ENCODE measurements around the gene PTPRR. TPM values are rescaled to one million over a fixed set of nuclear protein-coding genes. Genes with fewer than 3 reads are reported as not detected.

Gene PTPRR
- total RNA-seq, 1 donor from 2014 or later: 1.4 TPM

DNA sequence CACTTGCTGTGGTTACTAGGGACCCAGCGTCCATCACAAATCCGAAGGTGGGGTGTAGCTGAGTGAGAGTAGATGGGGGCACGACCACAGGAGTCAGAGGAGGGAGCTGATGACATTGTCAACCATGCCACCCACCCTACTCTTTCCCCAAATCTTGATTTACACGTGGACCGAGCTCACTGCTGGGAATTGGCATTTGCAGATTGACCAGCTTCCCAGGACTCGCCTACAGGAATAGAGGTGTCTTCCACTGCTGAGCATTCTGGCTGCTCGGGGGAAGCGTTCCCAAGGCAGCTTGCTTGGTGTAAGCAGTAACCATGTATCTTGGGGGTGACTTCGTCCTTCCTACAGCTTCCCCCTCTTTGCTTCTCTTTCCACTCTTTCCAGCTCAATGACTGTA, 353 bp upstream of the PTPRR start:
- Histone ChIP-seq H3K4me3 (ENCODE audit: insufficient read depth, low read depth, low read length) (no peak overlapping the region), H3K9me3 (ENCODE audit: insufficient read depth, low read depth, low read length) (no peaks in the 10 kb centered on the region), H3K27ac (ENCODE audit: low read depth, low read length) (no peak overlapping the region), H3K9ac (ENCODE audit: low read length) (no peak overlapping the region), H3K36me3 (ENCODE audit: insufficient read depth, low read length) (no peaks in the 10 kb centered on the region), H3K4me1 (ENCODE audit: insufficient read depth, low read length) (no peaks in the 10 kb centered on the region), H3K27me3 (ENCODE audit: insufficient read depth, low read length) (no peaks in the 10 kb centered on the region), H4K20me1 (ENCODE audit: insufficient read depth, low read length) (no peaks in the 10 kb centered on the region), H3K79me2 (ENCODE audit: insufficient read depth, low read length) (no peaks in the 10 kb centered on the region), H3K4me2 (ENCODE audit: low read length) (no peak overlapping the region), H2AFZ (ENCODE audit: low read depth, low read length) (no peak overlapping the region)
- H3K4me3 Mint-ChIP-seq (ENCODE audit: unreplicated experiment): no peak overlapping the region
- DNase-seq (ENCODE audit: low read depth) (no peak), FAIRE-seq (no peak)
- no peaks in the 10 kb centered on the region for H3K36me3 Mint-ChIP-seq (ENCODE audit: low read depth, unreplicated experiment)
- TF ChIP-seq, protein P1, sequence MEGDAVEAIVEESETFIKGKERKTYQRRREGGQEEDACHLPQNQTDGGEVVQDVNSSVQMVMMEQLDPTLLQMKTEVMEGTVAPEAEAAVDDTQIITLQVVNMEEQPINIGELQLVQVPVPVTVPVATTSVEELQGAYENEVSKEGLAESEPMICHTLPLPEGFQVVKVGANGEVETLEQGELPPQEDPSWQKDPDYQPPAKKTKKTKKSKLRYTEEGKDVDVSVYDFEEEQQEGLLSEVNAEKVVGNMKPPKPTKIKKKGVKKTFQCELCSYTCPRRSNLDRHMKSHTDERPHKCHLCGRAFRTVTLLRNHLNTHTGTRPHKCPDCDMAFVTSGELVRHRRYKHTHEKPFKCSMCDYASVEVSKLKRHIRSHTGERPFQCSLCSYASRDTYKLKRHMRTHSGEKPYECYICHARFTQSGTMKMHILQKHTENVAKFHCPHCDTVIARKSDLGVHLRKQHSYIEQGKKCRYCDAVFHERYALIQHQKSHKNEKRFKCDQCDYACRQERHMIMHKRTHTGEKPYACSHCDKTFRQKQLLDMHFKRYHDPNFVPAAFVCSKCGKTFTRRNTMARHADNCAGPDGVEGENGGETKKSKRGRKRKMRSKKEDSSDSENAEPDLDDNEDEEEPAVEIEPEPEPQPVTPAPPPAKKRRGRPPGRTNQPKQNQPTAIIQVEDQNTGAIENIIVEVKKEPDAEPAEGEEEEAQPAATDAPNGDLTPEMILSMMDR (IDR thresholded peaks at IDR 0.05; ENCODE audit: insufficient read depth, low read depth, low read length): no peak
- TF ChIP-seq EZH2 (IDR thresholded peaks at IDR 0.05; ENCODE audit: insufficient read depth, low read length): no peak
- H3K9me3 Mint-ChIP-seq (ENCODE audit: unreplicated experiment): no peaks in the 10 kb centered on the region
- peaks cover 2% of the 10 kb centered on the region for H3K4me1 Mint-ChIP-seq (ENCODE audit: low read depth, unreplicated experiment)
- peaks cover 27% of the 10 kb centered on the region for H3K27me3 Mint-ChIP-seq (ENCODE audit: low read depth, unreplicated experiment)
- no peak overlapping the region for H3K27ac Mint-ChIP-seq (ENCODE audit: unreplicated experiment)

DNA sequence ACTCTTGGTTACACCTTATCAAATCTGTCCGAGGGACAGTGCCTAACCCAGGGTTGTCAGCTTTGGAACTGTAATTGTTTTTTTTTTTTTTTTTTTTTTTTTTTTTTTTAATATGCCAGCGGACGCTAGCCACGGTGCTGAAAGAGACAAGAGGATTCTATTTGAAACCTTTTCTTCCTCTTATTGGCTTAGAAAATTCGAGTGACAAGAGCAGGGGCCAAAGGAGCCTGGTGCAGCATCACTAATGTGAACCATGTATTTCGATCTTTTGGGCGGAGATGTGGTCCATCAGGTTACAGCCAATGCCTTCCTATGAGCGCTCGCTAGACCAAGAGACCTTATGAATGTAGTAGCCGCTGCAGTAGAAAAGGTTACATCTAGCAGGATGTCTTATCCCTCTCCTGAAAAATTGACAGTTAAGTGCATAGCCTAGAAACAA, 922 bp downstream of the PTPRR start:
- Histone ChIP-seq H3K79me2 (ENCODE audit: insufficient read depth, low read length) (no peaks in the 10 kb centered on the region), H4K20me1 (ENCODE audit: insufficient read depth, low read length) (no peaks in the 10 kb centered on the region), H3K36me3 (ENCODE audit: insufficient read depth, low read length) (no peaks in the 10 kb centered on the region), H2AFZ (ENCODE audit: low read depth, low read length) (no peak overlapping the region), H3K4me3 (ENCODE audit: insufficient read depth, low read depth, low read length) (no peak overlapping the region), H3K4me1 (ENCODE audit: insufficient read depth, low read length) (no peaks in the 10 kb centered on the region), H3K9me3 (ENCODE audit: insufficient read depth, low read depth, low read length) (no peaks in the 10 kb centered on the region), H3K27me3 (ENCODE audit: insufficient read depth, low read length) (no peaks in the 10 kb centered on the region), H3K4me2 (ENCODE audit: low read length) (no peak overlapping the region), H3K27ac (ENCODE audit: low read depth, low read length) (no peak overlapping the region), H3K9ac (ENCODE audit: low read length) (no peak overlapping the region)
- H3K9me3 Mint-ChIP-seq (ENCODE audit: unreplicated experiment): no peaks in the 10 kb centered on the region
- H3K4me3 Mint-ChIP-seq (ENCODE audit: unreplicated experiment): no peak overlapping the region
- DNase-seq (ENCODE audit: low read depth) (peak; percentile 1), FAIRE-seq (no peak)
- peaks cover 27% of the 10 kb centered on the region for H3K27me3 Mint-ChIP-seq (ENCODE audit: low read depth, unreplicated experiment)
- H3K4me1 Mint-ChIP-seq (ENCODE audit: low read depth, unreplicated experiment): peaks cover 2% of the 10 kb centered on the region
- no peak for TF ChIP-seq EZH2 (IDR thresholded peaks at IDR 0.05; ENCODE audit: insufficient read depth, low read length)
- TF ChIP-seq, protein P1 (IDR thresholded peaks at IDR 0.05; ENCODE audit: insufficient read depth, low read depth, low read length): no peak
- H3K27ac Mint-ChIP-seq (ENCODE audit: unreplicated experiment): no peak overlapping the region
- no peaks in the 10 kb centered on the region for H3K36me3 Mint-ChIP-seq (ENCODE audit: low read depth, unreplicated experiment)

GRCh38 chr12:70919176-70919575, 1.4 kb downstream of the PTPRR start:
- no peak for TF ChIP-seq EZH2 (IDR thresholded peaks at IDR 0.05; ENCODE audit: insufficient read depth, low read length)
- TF ChIP-seq, protein P1 (IDR thresholded peaks at IDR 0.05; ENCODE audit: insufficient read depth, low read depth, low read length): no peak
- no peak for FAIRE-seq
- H3K27me3 Mint-ChIP-seq (ENCODE audit: low read depth, unreplicated experiment): peaks cover 24% of the 10 kb centered on the region
- H3K79me2 ChIP-seq (ENCODE audit: insufficient read depth, low read length): no peaks in the 10 kb centered on the region
- no peaks in the 10 kb centered on the region for H3K27me3 ChIP-seq (ENCODE audit: insufficient read depth, low read length)
- no peaks in the 10 kb centered on the region for H3K4me1 ChIP-seq (ENCODE audit: insufficient read depth, low read length)
- no peaks in the 10 kb centered on the region for H4K20me1 ChIP-seq (ENCODE audit: insufficient read depth, low read length)
- H3K9ac ChIP-seq (ENCODE audit: low read length): no peak overlapping the region
- no peaks in the 10 kb centered on the region for H3K36me3 Mint-ChIP-seq (ENCODE audit: low read depth, unreplicated experiment)
- H3K27ac Mint-ChIP-seq (ENCODE audit: unreplicated experiment): no peak overlapping the region
- no peaks in the 10 kb centered on the region for H3K9me3 ChIP-seq (ENCODE audit: insufficient read depth, low read depth, low read length)
- H3K4me2 ChIP-seq (ENCODE audit: low read length): no peak overlapping the region
- peaks cover 2% of the 10 kb centered on the region for H3K4me1 Mint-ChIP-seq (ENCODE audit: low read depth, unreplicated experiment)
- H3K36me3 ChIP-seq (ENCODE audit: insufficient read depth, low read length): no peaks in the 10 kb centered on the region
- no peak overlapping the region for H3K27ac ChIP-seq (ENCODE audit: low read depth, low read length)
- no peak overlapping the region for H2AFZ ChIP-seq (ENCODE audit: low read depth, low read length)
- H3K9me3 Mint-ChIP-seq (ENCODE audit: unreplicated experiment): no peaks in the 10 kb centered on the region
- DNase-seq (ENCODE audit: low read depth): no peak
- no peak overlapping the region for H3K4me3 Mint-ChIP-seq (ENCODE audit: unreplicated experiment)
- H3K4me3 ChIP-seq (ENCODE audit: insufficient read depth, low read depth, low read length): no peak overlapping the region
